ENCODE results near the gene C1orf159.
"Not testable (repeated sequence)": the region's sequence is repeated elsewhere in the genome, so short reads cannot be mapped to it uniquely, and the experiment has no call there.

Gene C1orf159

GRCh38 chr1:1081311-1082238 lies 34.3 kb downstream of the C1orf159 start:
- no peak for DNase-seq (ENCODE audit: low read depth)

DNA sequence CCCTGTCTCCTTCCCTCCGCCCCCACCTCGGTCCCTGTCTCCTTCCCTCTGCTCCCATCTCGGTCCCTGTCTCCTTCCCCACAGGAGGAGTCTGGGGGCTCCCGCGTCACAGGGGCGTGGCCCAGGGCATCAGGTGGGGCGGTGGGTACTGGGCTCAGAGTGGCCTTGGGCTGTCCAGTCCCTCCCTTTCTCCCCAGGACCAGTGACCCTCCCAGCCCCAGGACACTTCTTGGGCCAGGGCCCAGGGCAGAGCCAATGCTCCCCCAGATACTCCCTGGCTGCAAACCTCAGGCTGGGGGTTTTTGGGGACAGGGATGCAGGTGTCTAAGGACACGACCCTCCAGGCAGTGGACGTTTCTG lies 35.0 kb downstream of the C1orf159 start:
- DNase-seq (ENCODE audit: low read depth) = no peak

DNA sequence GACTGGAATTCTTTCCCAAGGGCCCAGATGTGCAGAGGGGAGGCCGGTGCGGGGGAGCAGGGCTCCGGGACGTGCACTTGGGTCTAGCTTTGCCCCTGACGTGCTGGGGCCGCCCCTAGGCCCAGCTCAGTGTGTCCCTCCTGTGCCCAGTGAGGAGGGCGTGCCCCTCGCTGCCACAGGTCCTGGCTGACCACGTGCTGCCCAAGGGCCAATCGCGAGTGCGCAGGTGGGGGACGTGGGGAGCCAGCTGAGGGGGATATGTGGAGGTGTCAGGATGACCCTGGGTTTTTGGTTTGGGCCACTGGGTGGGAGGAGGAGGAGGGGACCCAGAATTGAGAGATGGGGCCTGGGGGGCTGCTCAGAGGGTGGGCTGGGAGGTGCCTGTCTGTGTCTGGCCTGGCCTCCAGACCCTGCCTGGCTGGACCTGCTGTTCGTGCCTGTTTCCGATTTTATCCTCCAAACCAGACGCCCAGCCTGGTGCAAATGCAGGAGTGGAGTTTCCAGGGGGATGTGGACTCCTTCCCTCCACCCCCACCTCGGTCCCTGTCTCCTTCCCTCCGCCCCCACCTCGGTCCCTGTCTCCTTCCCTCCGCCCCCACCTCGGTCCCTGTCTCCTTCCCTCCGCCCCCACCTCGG lies 35.6 kb downstream of the C1orf159 start:
- DNase-seq (ENCODE audit: low read depth) = no peak

DNA sequence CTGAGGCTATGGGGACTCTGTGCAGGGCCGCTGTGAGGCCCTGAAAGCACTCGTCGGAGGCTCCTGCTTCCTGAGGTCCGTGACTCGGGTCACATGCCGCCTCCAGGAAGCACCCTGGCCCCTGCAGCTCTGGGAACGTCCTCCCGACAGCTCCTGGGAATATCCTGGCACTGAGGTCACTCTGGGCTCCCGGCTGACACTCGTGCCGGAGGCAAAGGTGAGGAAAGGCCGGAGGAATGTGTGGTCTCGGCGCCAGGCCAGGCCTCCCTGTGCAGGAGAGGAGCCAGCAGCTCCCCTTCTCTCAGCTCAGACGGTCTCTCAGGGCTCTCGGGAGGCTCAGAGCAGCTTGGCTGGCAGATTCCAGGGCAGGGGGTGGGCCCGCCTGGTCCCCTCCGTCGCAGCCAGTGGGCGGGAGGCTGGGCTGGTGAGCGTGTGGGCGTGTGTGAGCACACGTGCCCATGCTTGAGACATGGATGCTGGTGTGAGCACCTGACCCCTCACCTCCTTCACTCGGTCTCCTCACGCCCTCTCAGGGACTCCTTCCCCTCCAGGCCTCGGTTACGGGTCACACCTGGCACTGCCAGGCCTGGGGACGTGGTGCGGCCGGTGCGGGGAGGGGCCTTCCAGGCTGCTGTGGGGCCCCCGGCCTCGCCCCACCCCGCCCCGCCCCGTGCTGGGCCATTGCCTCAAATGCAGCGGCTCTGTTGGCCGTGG lies 36.3 kb downstream of the C1orf159 start:
- no peak for DNase-seq (ENCODE audit: low read depth)

DNA sequence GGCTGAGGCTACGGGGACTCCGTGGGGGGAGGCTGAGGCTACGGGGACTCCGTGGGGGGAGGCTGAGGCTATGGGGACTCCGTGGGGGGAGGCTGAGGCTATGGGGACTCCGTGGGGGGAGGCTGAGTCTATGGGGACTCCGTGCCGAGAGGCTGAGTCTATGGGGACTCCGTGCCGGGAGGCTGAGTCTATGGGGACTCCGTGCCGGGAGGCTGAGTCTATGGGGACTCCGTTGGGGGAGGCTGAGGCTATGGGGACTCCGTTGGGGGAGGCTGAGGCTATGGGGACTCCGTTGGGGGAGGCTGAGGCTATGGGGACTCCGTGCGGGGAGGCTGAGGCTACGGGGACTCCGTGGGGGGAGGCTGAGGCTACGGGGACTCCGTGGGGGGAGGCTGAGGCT lies 38.5 kb downstream of the C1orf159 start:
- DNase-seq (ENCODE audit: low read depth) = not testable (repeated sequence)

DNA sequence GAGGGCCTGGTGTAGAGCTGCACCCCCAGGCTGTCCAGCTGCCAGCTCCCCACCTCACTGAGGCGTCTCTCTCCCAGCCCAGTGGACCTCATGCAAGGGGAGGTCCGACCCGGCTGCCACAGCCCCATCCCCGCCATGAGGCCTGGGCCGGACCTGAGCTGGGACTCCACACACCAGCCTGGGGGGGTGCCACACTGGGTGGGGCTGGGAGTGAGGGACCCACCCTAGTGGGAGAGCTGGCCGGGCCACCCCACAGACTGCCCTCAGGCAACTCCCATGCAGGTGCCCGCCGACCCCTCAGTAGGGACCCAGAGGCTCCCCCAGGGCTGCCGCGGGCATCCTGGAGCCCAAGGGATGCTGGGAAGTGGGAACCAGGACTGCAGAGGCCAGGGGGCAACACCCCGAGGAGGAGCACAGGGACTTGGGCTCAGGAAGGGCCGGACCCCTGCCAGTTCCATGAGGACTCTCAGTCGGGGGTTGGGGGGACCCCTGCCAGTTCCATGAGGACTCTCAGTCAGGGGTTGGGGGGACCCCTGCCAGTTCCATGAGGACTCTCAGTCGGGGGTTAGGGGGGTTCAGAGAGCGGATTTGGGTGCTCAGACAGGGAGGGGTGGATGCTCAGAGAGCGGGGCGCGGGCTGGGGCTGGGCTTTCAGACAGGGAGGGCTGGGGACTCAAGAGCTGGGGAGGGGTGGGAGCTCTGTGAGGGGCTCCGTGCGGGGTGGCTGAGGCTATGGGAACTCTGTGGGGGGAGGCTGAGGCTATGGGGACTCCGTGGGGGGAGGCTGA lies 40.5 kb downstream of the C1orf159 start:
- no peak for DNase-seq (ENCODE audit: low read depth)

DNA sequence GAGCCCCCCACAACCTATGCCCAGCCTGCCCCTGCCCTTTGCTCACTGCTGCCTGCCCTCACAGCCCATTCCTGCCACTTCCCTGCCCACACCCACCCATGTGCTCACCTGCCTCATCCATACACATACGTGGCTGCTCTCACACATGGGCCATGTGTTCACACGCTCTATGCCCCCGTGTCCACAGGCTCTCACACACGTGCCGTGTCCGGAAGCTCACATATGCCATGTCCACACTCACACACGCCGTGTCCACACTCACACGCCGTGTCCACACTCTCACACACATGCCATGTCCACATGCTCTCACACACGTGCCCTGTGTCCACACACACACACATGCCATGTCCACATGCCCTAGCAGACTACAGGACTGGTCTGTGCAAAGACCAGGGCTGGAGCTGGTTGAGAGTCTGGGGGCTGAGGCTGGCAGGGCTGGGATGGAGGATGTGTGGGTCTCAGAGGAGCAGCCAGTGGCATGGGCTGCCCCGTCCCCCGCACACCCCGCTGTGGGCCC lies 41.2 kb downstream of the C1orf159 start:
- DNase-seq (ENCODE audit: low read depth) = no peak

DNA sequence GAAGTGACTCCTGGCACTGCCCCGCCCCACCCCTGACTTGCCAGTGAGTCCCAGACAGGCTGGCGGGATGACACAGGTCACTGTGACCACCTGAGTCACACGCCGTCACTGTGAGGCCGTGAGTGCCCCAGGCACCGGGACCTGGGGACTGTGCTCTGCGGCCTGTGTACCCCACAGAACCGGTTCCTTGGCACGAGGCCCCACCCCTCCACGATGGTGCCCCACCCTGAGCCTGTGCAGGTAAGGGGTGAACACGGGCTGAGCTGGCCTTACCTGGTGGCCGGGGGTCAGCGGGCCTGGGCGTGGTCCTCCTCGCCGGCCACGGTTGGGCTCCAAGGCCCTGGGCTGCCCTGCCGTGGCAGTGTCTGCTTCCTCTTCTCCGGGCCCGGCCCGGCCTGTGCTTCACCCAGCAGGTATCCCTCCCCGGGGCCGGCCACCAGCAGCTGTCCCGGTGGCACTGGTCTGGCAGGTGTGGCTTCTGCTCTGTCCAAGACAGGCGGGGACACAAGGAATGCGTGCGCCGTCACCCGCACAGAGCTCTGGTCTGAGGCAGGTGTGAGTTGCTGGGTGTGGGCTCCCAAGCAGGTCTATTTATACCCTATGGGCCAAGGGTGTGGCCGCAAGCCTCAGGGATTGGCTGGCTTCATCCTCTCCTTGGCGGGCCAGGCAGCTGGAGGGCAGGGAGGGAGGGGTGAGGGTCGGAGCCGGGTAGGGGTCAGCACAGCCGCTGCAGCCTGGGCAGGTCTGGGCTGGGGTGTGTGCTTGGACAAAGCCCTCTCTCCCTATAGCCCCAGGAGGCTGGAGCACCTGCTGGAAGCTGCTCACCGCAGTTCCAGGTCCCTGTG lies 41.9 kb downstream of the C1orf159 start, which contains the start of gene RNF223:
Gene RNF223, minus strand, starts transcription at position 564 of the 845 bp plus-strand sequence. CDS start 1,740 bp downstream, outside the sequence.
- DNase-seq (ENCODE audit: low read depth) = no peak

- no peak for DNase-seq (ENCODE audit: low read depth)
Observed at GRCh38 chr1:1072849-1073742, 42.8 kb downstream of the C1orf159 start.

GRCh38 chr1:1072299-1072848 lies 43.5 kb downstream of the C1orf159 start:
- no peak for DNase-seq (ENCODE audit: low read depth)

- DNase-seq (ENCODE audit: low read depth) = no peak
Observed at GRCh38 chr1:1071486-1072298, 44.2 kb downstream of the C1orf159 start.

DNA sequence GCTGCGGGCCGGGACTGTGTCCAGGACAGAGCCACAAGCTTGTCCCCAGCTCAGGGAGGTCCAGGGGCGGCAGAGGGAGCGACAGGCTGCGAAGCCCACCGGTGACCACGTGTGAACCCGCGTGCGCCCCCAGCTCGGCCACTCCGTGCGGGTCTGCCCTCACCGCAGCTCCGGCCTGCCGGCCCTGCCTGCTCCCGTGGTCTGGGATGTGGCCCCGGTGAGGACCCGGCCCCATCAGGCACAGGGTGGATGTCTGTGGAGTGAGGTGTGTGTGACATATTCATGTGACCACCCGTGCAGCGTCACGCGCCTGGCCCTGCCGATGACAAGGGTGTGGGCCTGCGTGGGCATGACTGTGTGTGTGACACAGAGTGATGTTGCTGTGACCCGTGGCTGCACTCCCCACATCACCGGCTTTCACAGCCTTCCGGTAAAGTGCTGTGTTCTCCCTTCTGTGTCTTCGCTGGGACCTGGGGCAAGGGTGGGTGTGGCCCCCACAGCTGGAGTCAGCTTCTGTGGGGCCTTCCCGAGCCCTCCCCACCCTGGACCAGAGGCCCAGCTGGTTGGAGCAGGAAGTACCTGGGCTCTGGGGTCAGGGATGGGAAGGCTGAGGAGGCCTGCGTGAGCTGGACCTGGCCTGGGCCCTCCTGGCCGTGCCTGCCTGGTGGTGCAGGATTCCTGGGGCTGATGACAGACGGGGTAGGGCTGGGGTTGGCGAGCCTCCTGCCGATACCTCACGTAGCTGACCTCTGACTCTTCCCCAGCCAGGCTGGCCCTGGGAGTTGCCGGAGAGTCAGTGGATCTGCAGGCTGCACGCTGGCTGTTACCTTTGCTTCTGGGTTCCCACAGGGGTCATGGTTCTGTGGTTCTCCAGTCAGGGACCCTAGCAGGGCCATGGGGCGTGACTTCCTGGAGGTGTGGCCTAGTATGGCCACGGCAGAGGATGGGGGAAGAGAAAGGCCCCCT lies 45.9 kb downstream of the C1orf159 start:
- DNase-seq (ENCODE audit: low read depth) = no peak

DNA sequence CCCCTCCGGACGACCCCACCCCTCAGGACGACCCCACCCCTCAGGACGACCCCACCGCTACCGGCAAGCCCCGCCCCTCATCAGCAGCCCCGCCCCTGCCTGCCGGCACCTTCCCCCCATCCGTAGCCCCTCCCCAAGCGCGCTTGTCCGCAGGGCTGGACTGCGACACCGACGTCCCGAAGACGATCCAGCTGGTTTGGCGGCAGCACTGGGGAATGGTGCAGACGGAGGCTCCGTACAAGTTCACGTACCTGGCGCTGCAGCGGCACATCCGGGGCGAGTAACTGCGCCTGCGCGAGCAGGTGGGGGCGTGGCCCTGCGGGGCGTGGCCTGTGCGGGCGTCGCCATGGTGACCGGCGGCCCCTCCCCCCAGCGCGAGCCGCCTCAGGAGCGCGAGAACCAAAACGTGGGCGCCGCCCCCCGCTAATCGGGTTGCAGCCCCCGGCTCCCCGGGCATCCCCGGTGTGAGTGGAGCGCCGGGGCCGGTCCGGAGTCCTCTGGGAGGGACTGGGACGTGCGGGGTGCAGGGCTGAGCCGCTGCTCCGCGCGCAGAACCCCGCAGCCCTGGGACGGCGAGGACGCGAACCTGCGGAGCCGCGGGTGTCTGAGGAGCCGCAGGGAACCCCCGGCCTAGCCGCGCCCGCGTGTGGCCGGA lies 46.7 kb downstream of the C1orf159 start:
- DNase-seq (ENCODE audit: low read depth) = peak; percentile 87

DNA sequence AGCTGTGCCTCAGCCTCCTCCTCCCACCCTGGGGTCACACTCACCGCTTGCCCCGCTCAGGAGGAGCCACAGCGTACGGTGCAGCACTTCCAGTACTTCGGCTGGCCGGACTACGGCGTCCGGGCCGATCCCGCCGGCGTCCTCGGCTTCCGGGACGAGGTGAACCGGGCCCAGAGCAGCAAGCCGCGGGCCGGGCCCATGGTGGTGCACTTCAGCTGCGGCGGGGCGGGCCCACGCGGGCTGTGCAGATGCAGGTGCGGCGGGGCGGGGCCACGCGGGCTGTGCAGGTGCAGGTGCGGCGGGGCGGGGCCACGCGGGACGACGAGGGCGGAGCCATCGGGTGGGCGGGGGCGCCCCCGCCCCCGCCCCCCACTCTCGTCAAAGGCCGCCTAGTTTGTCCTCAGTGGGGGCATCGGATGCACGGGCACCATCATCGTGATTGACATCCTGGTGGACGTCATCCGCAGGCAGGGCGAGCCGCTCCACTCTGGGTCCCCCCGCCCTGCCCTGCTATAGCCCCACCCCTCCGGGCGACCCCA lies 47.3 kb downstream of the C1orf159 start:
- DNase-seq (ENCODE audit: low read depth) = peak; percentile 44

GRCh38 chr1:1067860-1068516 lies 47.9 kb downstream of the C1orf159 start:
- no peak for DNase-seq (ENCODE audit: low read depth)

Data from activated T-helper 1 cell treated with Interleukin-2 at 50 U/mL for 16 hours (primary cell).